PC-3 (cell line): ENCODE results near the gene RABGAP1L. TPM values are rescaled to one million over a fixed set of nuclear protein-coding genes. Genes with fewer than 3 reads are reported as not detected.

Experiments
- ATAC-seq: fragments of 200-7000 bp; cut with Tn5 transposase; 2 replicates; pipeline ENCODE4 v1.9.1; 2020; ENCODE audit warnings: mild to moderate bottlenecking, moderate library complexity
- BruUV-seq: library from RNA; stranded (reverse); fragments of 400-500 nt; replicated peaks from 2 replicates; lab custom pipeline; 2021; lab: Mats Ljungman, UMichigan
- CTCF ChIA-PET: fragments of 300-600 bp; sonication (Branson Sonifier 250); formaldehyde crosslinking; loops from one replicate; lab custom pipeline; 2022; ENCODE audit warnings: antibody characterized with exemption; lab: Charles Lee
- POLR2A ChIA-PET: fragments of 300-600 bp; sonication (Branson Sonifier 250); formaldehyde crosslinking; loops from one replicate; lab custom pipeline; 2022; ENCODE audit warnings: antibody characterized with exemption; ENCODE audit not compliant: unreplicated experiment; lab: Charles Lee
- DNase-seq: peaks from one replicate; pipeline ENCODE4 v3.0.0-alpha.2; 2015
- H2AFZ ChIP-seq: fragments of 300-600 bp; sonication (generic); 2 replicates; pipeline ENCODE4 v1.6.0; 2016; ENCODE audit warnings: antibody characterized with exemption, low read length
- H3F3A ChIP-seq: fragments of 300-600 bp; sonication (generic); one replicate; pipeline ENCODE4 v1.6.0; 2017; ENCODE audit warnings: antibody characterized with exemption, low read length, control low read depth, mild to moderate bottlenecking; ENCODE audit not compliant: unreplicated experiment
- H3K27ac ChIP-seq: fragments of 300-600 bp; sonication (generic); 2 replicates; pipeline ENCODE4 v1.5.1; 2016; ENCODE audit warnings: mild to moderate bottlenecking, low read length
- H3K27me3 ChIP-seq: fragments of 300-600 bp; sonication (generic); 2 replicates; pipeline ENCODE4 v1.6.1; 2016; ENCODE audit warnings: low read length, mixed read lengths
- H3K36me3 ChIP-seq: fragments of 300-600 bp; sonication (generic); 2 replicates; pipeline ENCODE4 v1.6.1; 2016; ENCODE audit warnings: low read depth, mixed run types, low read length, mixed read lengths
- H3K4me1 ChIP-seq: fragments of 300-600 bp; sonication (generic); 2 replicates; pipeline ENCODE4 v1.5.1; 2016; ENCODE audit warnings: low read length; ENCODE audit not compliant: insufficient read depth
- H3K4me2 ChIP-seq: fragments of 300-600 bp; sonication (generic); 2 replicates; pipeline ENCODE4 v1.6.0; 2016; ENCODE audit warnings: low read length
- H3K4me3 ChIP-seq: fragments of 300-600 bp; sonication (generic); 2 replicates; pipeline ENCODE4 v1.5.1; 2016; ENCODE audit warnings: mild to moderate bottlenecking, low read length, mixed read lengths
- H3K79me2 ChIP-seq: fragments of 300-600 bp; sonication (generic); 2 replicates; pipeline ENCODE4 v1.6.1; 2017; ENCODE audit warnings: low read length, mixed read lengths
- H3K9ac ChIP-seq: fragments of 300-600 bp; sonication (generic); 2 replicates; pipeline ENCODE4 v1.6.0; 2016; ENCODE audit warnings: mild to moderate bottlenecking, low read length
- H3K9me2 ChIP-seq: fragments of 300-600 bp; sonication (generic); replicated peaks from 2 replicates; pipeline ENCODE4 v1.6.1; 2016; ENCODE audit warnings: mixed run types, low read length, mixed read lengths
- H3K9me3 ChIP-seq: fragments of 300-600 bp; sonication (generic); 2 replicates; pipeline ENCODE4 v1.6.1; 2016; ENCODE audit warnings: low read length, mixed read lengths
- H4K20me1 ChIP-seq: fragments of 300-600 bp; sonication (generic); 2 replicates; pipeline ENCODE4 v1.6.1; 2016; ENCODE audit warnings: low read length, mixed read lengths
- EZH2 ChIP-seq: fragments of 300-600 bp; sonication (generic); IDR thresholded peaks from one replicate; pipeline ENCODE4 v1.6.1; 2017; ENCODE audit warnings: antibody characterized with exemption, mild to moderate bottlenecking, low read length; ENCODE audit not compliant: unreplicated experiment
- EZH2phosphoT487 ChIP-seq: fragments of 300-600 bp; sonication (generic); IDR thresholded peaks from 2 replicates; pipeline ENCODE4 v1.6.1; 2018; ENCODE audit warnings: mild to moderate bottlenecking, antibody characterized with exemption, low read length, borderline replicate concordance
- intact Hi-C: fragments of 100-400 bp; cut with micrococcal nuclease; formaldehyde crosslinking; loops from 2 replicates; pipeline ENCODE4 v1.9.0; 2023
- total RNA-seq: library from RNA; depleted of rRNA; stranded (reverse); fragments of >200 nt; gene quantifications from 2 replicates; pipeline ENCODE4 v1.2.3, GENCODE V29; 2014
- TF ChIP-seq, protein P1 (sequence below): fragments of 300-600 bp; sonication (generic); conservative IDR thresholded peaks from 2 replicates; pipeline ENCODE4 v1.5.1; 2017; ENCODE audit warnings: antibody characterized with exemption, low read depth, mild to moderate bottlenecking, low read length

RABGAP1L gene
- total RNA-seq, 1 experiment from 2014 or later, result 24.4 TPM

DNA sequence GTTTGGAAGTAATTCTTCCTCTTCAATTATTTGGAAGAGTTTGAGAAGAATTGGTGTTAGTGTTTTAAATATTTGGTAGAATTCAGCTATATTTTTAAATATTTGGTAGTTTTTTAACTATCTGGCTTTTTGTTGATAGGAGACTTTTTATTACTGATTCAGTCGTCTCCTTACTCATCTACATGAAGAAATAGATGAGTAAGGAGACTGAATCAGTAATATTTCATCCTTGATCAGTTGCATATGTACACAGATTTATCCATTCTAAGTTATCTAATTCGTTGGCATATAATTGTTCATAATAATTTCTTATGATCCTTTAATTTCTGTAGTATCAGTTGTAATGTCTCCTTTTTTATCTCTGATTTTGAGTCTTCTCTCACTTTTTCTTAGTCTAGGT is 512.5 kb downstream of the RABGAP1L start:
- Histone ChIP-seq H3K27ac (no peak overlapping the region), H3F3A (no peaks in the 10 kb centered on the region), H3K36me3 (no peaks in the 10 kb centered on the region), H3K4me2 (no peak overlapping the region), H3K27me3 (no peaks in the 10 kb centered on the region), H3K4me3 (no peak overlapping the region), H2AFZ (no peak overlapping the region), H3K9me2 (no peaks in the 10 kb centered on the region), H4K20me1 (no peaks in the 10 kb centered on the region), H3K9ac (no peak overlapping the region), H3K4me1 (no peaks in the 10 kb centered on the region), H3K79me2 (no peaks in the 10 kb centered on the region), H3K9me3 (no peaks in the 10 kb centered on the region)
- ATAC-seq, result no peak
- BruUV-seq, result no TSS peak
- DNase-seq, result no peak
- TF ChIP-seq EZH2 (no peak), EZH2phosphoT487 (no peak)
- TF ChIP-seq, protein P1, sequence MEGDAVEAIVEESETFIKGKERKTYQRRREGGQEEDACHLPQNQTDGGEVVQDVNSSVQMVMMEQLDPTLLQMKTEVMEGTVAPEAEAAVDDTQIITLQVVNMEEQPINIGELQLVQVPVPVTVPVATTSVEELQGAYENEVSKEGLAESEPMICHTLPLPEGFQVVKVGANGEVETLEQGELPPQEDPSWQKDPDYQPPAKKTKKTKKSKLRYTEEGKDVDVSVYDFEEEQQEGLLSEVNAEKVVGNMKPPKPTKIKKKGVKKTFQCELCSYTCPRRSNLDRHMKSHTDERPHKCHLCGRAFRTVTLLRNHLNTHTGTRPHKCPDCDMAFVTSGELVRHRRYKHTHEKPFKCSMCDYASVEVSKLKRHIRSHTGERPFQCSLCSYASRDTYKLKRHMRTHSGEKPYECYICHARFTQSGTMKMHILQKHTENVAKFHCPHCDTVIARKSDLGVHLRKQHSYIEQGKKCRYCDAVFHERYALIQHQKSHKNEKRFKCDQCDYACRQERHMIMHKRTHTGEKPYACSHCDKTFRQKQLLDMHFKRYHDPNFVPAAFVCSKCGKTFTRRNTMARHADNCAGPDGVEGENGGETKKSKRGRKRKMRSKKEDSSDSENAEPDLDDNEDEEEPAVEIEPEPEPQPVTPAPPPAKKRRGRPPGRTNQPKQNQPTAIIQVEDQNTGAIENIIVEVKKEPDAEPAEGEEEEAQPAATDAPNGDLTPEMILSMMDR, result no peak
- intact Hi-C loops, result no loop called here
- POLR2A ChIA-PET, result no interaction called here
- CTCF ChIA-PET, result no interaction called here

DNA sequence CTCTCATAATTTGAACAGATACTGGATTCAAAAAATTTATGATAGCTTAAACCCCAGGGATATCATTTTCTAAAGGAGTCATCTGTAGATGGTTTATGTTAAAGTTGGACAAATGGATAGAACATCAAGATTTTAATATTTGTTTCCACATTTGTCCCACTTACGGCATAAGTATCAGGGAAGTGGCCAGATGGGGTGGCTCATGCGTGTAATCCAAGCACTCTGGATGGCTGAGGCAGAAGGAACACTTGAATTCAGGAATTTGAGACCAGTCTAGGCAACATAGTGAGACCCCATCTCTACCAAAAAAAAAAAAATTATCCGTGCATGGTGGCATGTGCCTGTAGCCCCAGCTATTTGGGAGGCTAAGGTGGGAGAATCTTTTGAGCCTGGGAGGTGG is 517.5 kb downstream of the RABGAP1L start:
- no peaks in the 10 kb centered on the region for H3K79me2 ChIP-seq
- H3F3A ChIP-seq, result no peaks in the 10 kb centered on the region
- H4K20me1 ChIP-seq, result no peaks in the 10 kb centered on the region
- no peak for ATAC-seq
- no peaks in the 10 kb centered on the region for H3K4me1 ChIP-seq
- no peak overlapping the region for H3K4me3 ChIP-seq
- no peak for DNase-seq
- intact Hi-C loops, result no loop called here
- TF ChIP-seq, protein P1, result no peak
- TF ChIP-seq EZH2phosphoT487 (no peak), EZH2 (no peak)
- H3K9me2 ChIP-seq, result no peaks in the 10 kb centered on the region
- H3K36me3 ChIP-seq, result no peaks in the 10 kb centered on the region
- H3K9ac ChIP-seq, result no peak overlapping the region
- H3K9me3 ChIP-seq, result no peaks in the 10 kb centered on the region
- no peaks in the 10 kb centered on the region for H3K27me3 ChIP-seq
- BruUV-seq, result no TSS peak
- ChIA-PET CTCF (no interaction called here), POLR2A (no interaction called here)
- no peak overlapping the region for H3K4me2 ChIP-seq
- H2AFZ ChIP-seq, result no peak overlapping the region
- no peak overlapping the region for H3K27ac ChIP-seq

DNA sequence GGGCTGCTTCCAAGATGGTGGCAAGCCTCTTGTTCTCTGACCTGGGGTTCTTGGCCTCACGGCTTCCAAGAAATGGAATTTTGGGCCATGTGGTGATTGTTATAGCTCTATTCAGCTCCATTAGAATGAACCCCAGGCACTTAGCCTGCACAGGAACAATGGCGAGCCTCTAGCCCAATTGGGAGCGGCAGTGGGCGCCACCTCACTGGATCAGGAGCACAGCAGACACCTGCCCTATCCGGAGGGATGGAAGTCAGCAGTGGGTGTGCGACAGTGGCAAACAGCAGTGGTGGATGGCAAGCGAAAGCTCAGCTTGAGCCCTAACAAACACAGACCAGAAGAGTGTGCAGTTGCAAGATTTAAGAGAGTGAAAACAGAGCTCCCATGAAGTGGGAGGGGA is 519.3 kb downstream of the RABGAP1L start:
- no peaks in the 10 kb centered on the region for H3F3A ChIP-seq
- TF ChIP-seq, protein P1, result no peak
- TF ChIP-seq EZH2phosphoT487 (no peak), EZH2 (no peak)
- H3K4me3 ChIP-seq, result no peak overlapping the region
- no peak overlapping the region for H3K27ac ChIP-seq
- H2AFZ ChIP-seq, result no peak overlapping the region
- no TSS peak for BruUV-seq
- H3K4me1 ChIP-seq, result no peaks in the 10 kb centered on the region
- no peaks in the 10 kb centered on the region for H3K27me3 ChIP-seq
- ATAC-seq, result no peak
- no peaks in the 10 kb centered on the region for H3K36me3 ChIP-seq
- no peaks in the 10 kb centered on the region for H3K9me2 ChIP-seq
- CTCF ChIA-PET, result no interaction called here
- no peak for DNase-seq
- no peaks in the 10 kb centered on the region for H3K79me2 ChIP-seq
- intact Hi-C loops, result no loop called here
- H3K9ac ChIP-seq, result no peak overlapping the region
- H3K4me2 ChIP-seq, result no peak overlapping the region
- no peaks in the 10 kb centered on the region for H3K9me3 ChIP-seq
- H4K20me1 ChIP-seq, result no peaks in the 10 kb centered on the region
- POLR2A ChIA-PET, result no interaction called here
